Endothelial cell of umbilical vein (primary cell): ENCODE results near the gene STARD13. TPM values are rescaled to one million over a fixed set of nuclear protein-coding genes. Genes with fewer than 3 reads are reported as not detected.

Experiments
- BruUV-seq: library from RNA; stranded (reverse); fragments of 400-500 nt; replicated peaks from 2 replicates; lab custom pipeline; 2021; lab: Mats Ljungman, UMichigan
- CTCF ChIA-PET: fragments of 300-600, 350-600 bp; sonication (Branson Sonifier 250); formaldehyde crosslinking; loops from one replicate; lab custom pipeline; 2021; ENCODE audit warnings: antibody characterized with exemption, inconsistent platforms; lab: Charles Lee
- POLR2A ChIA-PET: fragments of 300-600, 350-600 bp; sonication (Branson Sonifier 250); formaldehyde crosslinking; loops from one replicate; lab custom pipeline; 2021; ENCODE audit warnings: antibody characterized with exemption, inconsistent platforms; lab: Charles Lee
- DNase-seq: peaks from one replicate; pipeline ENCODE4 v3.0.0-alpha.2; 2011; ENCODE audit warnings: low read depth, low spot score
- FAIRE-seq: peaks from 2 replicates; lab custom pipeline; 2011; peaks lifted over from hg19 to GRCh38; lab: Jason Lieb, UNC
- H2AFZ ChIP-seq: 2 replicates; pipeline ENCODE4 v1.6.0; 2012; ENCODE audit warnings: low read depth, low read length, control low read depth, inconsistent platforms
- H3K27ac ChIP-seq: 2 replicates; pipeline ENCODE4 v1.5.1; 2011; ENCODE audit warnings: low read depth, mild to moderate bottlenecking, control low read depth, low read length, moderate library complexity; ENCODE audit not compliant: insufficient read depth
- H3K27me3 ChIP-seq, 2 experiments: 2 replicates each; pipeline versions ENCODE4 v1.6.0 to v1.6.1; 2011; ENCODE audit warnings: low read length in 2 of 2, mixed read lengths in 1 of 2; ENCODE audit not compliant: control insufficient read depth in 2 of 2, insufficient read depth in 2 of 2
- H3K36me3 ChIP-seq, 2 experiments: 2 replicates in 1 of 2; 3 replicates in 1 of 2; pipeline ENCODE4 v1.5.1; 2011; ENCODE audit warnings: low read length in 2 of 2, mild to moderate bottlenecking in 1 of 2, moderate library complexity in 1 of 2; ENCODE audit not compliant: control insufficient read depth in 2 of 2, insufficient read depth in 2 of 2; ENCODE audit errors: extremely low read depth in 1 of 2
- H3K4me1 ChIP-seq: 3 replicates; pipeline ENCODE4 v1.5.1; 2011; ENCODE audit warnings: mild to moderate bottlenecking, low read length; ENCODE audit not compliant: control insufficient read depth, insufficient read depth; ENCODE audit errors: extremely low read depth
- H3K4me2 ChIP-seq: 2 replicates; pipeline ENCODE4 v1.6.1; 2011; ENCODE audit warnings: low read length, control low read depth, mixed read lengths; ENCODE audit not compliant: insufficient read depth
- H3K4me3 ChIP-seq, 3 experiments: fragments of 200-600 bp in 1 of 3; sonication (generic), shearing (Covaris generic) in 1 of 3; replicated peaks in 1 of 3; 2 replicates each; pipeline ENCODE4 v1.5.1; 2011 to 2016; ENCODE audit warnings: control low read depth in 3 of 3, low read length in 3 of 3, mild to moderate bottlenecking in 2 of 3, inconsistent platforms in 1 of 3, low read depth in 1 of 3, moderate library complexity in 1 of 3; ENCODE audit not compliant: insufficient read depth in 1 of 3
- H3K79me2 ChIP-seq: 2 replicates; pipeline ENCODE4 v1.6.0; 2012; ENCODE audit warnings: low read length, inconsistent platforms; ENCODE audit not compliant: control insufficient read depth, insufficient read depth
- H3K9ac ChIP-seq: replicated peaks from 2 replicates; pipeline ENCODE3; 2011; ENCODE audit warnings: low read length, control low read depth; ENCODE audit not compliant: insufficient read depth; ENCODE audit errors: extremely low read depth
- H3K9me1 ChIP-seq: replicated peaks from 3 replicates; pipeline ENCODE4 v1.6.0; 2011; ENCODE audit warnings: mild to moderate bottlenecking, low read length; ENCODE audit not compliant: control insufficient read depth, insufficient read depth; ENCODE audit errors: extremely low read depth
- H3K9me3 ChIP-seq: replicated peaks from 2 replicates; pipeline ENCODE4 v1.5.1; 2012; ENCODE audit warnings: low read length, inconsistent platforms; ENCODE audit not compliant: control insufficient read depth, insufficient read depth
- H4K20me1 ChIP-seq: replicated peaks from 2 replicates; pipeline ENCODE3; 2011; ENCODE audit warnings: mild to moderate bottlenecking, low read length; ENCODE audit not compliant: control insufficient read depth, insufficient read depth; ENCODE audit errors: extremely low read depth
- CTCF ChIP-seq, 2 donors: IDR thresholded peaks; 1 replicate in 1 of 2; 2 replicates in 1 of 2; pipeline ENCODE4 v1.5.1; 2011; ENCODE audit warnings: low read length in 2 of 2, mild to moderate bottlenecking in 2 of 2, moderate library complexity in 2 of 2, control low read depth in 1 of 2, inconsistent platforms in 1 of 2, low read depth in 1 of 2; ENCODE audit not compliant: insufficient read depth in 1 of 2; ENCODE audit errors: extremely low read depth in 1 of 2
- EZH2 ChIP-seq: IDR thresholded peaks from 2 replicates; pipeline ENCODE4 v1.6.1; 2012; ENCODE audit warnings: borderline replicate concordance, low read depth, mild to moderate bottlenecking, moderate library complexity, low read length, inconsistent platforms; ENCODE audit not compliant: severe bottlenecking
- FOS ChIP-seq: IDR thresholded peaks from 2 replicates; pipeline ENCODE4 v1.6.1; 2011; ENCODE audit warnings: mild to moderate bottlenecking, low read length, moderate library complexity, borderline replicate concordance; ENCODE audit not compliant: insufficient read depth
- GATA2 ChIP-seq: IDR thresholded peaks from 2 replicates; pipeline ENCODE4 v1.7.0; 2011; ENCODE audit warnings: low read depth, mild to moderate bottlenecking, moderate library complexity, mixed read lengths, low read length; ENCODE audit not compliant: insufficient read length, insufficient read depth
- JUN ChIP-seq: IDR thresholded peaks from 2 replicates; pipeline ENCODE4 v1.6.1; 2011; ENCODE audit warnings: borderline replicate concordance, low read depth; ENCODE audit not compliant: insufficient read length, insufficient read depth
- MAX ChIP-seq: IDR thresholded peaks from 2 replicates; pipeline ENCODE4 v1.6.1; 2011; ENCODE audit not compliant: insufficient read depth, insufficient read length
- MYC ChIP-seq: IDR thresholded peaks from one replicate; pipeline ENCODE4 v1.6.1; 2011; ENCODE audit warnings: mild to moderate bottlenecking, low read depth, low read length
- POLR2A ChIP-seq: IDR thresholded peaks from 2 replicates; pipeline ENCODE4 v1.6.1; 2012; ENCODE audit warnings: low read depth, mild to moderate bottlenecking, control low read depth, low read length
- POLR2AphosphoS5 ChIP-seq: IDR thresholded peaks from 2 replicates; pipeline ENCODE4 v1.6.1; 2012; ENCODE audit warnings: low read depth, mild to moderate bottlenecking, control low read depth, low read length, moderate library complexity; ENCODE audit not compliant: insufficient read depth
- dilution Hi-C: fragments of 300-500 bp; cut with MboI; formaldehyde crosslinking; loops from one replicate; pipeline ENCODE4 v1.15.0; 2019; ENCODE audit warnings: low sequenced_read_pairs; ENCODE audit not compliant: extremely low pct_ligation_motif_present
- intact Hi-C: fragments of 100-400 bp; cut with micrococcal nuclease; formaldehyde crosslinking; loops from one replicate; pipeline ENCODE4 v1.10.0; 2022
- polyA plus RNA-seq, 4 experiments: library from polyadenylated mRNA; depleted of rRNA in 3 of 4; stranded (reverse) in 3 of 4; unstranded in 1 of 4; fragments of >200 nt; gene quantifications; 2 replicates each; pipeline versions ENCODE4 v1.2.1 to v1.2.3, GENCODE V29; 2011 to 2012; ENCODE audit warnings: missing spikeins in 1 of 4
- total RNA-seq: library from RNA; stranded (reverse); gene quantifications from 2 replicates; pipeline ENCODE4 v1.2.3, GENCODE V29; 2021

Gene STARD13
- total and polyA plus RNA-seq, 2 donors (not counting 3 experiments of a cell fraction or from before 2014, with no cell fraction given): 11.0 to 47.7 TPM

- no peak for TF ChIP-seq MYC
- no peak for TF ChIP-seq CTCF (IDR thresholded peaks at IDR 0.05; ENCODE audit: extremely low read depth in 1 of 2, insufficient read depth in 1 of 2, low read depth in 1 of 2, low read length in 2 of 2)
- TF ChIP-seq POLR2A: no peak
- no peak for TF ChIP-seq POLR2AphosphoS5
- TF ChIP-seq MAX: no peak
- no peak for TF ChIP-seq JUN
- TF ChIP-seq EZH2: no peak
- TF ChIP-seq FOS: no peak
- TF ChIP-seq GATA2: no peak
- Histone ChIP-seq H2AFZ (no peak overlapping the region), H3K4me2 (no peak overlapping the region), H4K20me1 (no peaks in the 10 kb centered on the region), H3K9ac (no peak overlapping the region), H3K27me3 (no peaks in the 10 kb centered on the region), H3K4me3 (no peak overlapping the region), H3K36me3 (peaks cover 1 to 3% of the 10 kb centered on the region in 2 experiments), H3K4me1 (peaks cover 8% of the 10 kb centered on the region), H3K27ac (no peak overlapping the region), H3K9me1 (no peaks in the 10 kb centered on the region), H3K9me3 (no peaks in the 10 kb centered on the region), H3K79me2 (peaks cover 100% of the 10 kb centered on the region)
- ChIA-PET POLR2A (no interaction called here), CTCF (interaction anchor here (0.9 to 1.2 kb wide), 2 partner anchors 7 to 11 kb away, joined by 3 read pairs; no protein-coding TSS in a partner anchor)
- FAIRE-seq: no peak
- no TSS peak for BruUV-seq
- dilution Hi-C loops: no loop called here
- intact Hi-C loops: loop anchor here (2.0 kb wide), 1 partner anchor 20 kb away; no protein-coding TSS in a partner anchor
- no peak for DNase-seq
These were observed 23.0 kb downstream of the STARD13 start for GRCh38 chr13:33262594-33262993.
